CD4-positive, alpha-beta T cell treated with Interleukin-2 at 100 ng/mL for 4 hours (primary cell): ENCODE measurements around the gene LRG1.
"Not testable (repeated sequence)": the region's sequence is repeated elsewhere in the genome, so short reads cannot be mapped to it uniquely, and the experiment has no call there.

Experiments used
- DNase-seq: peaks from one replicate; pipeline ENCODE4 v3.0.0-alpha.2; 2020; ENCODE audit warnings: low spot score

The LRG1 gene

GRCh38 chr19:4550479-4551050 is 10.7 kb upstream of the LRG1 start:
- no peak for DNase-seq

GRCh38 chr19:4550018-4550417 is 10.2 kb upstream of the LRG1 start:
- no peak for DNase-seq

- no peak for DNase-seq
Measured at GRCh38 chr19:4548238-4548584, 8.4 kb upstream of the LRG1 start.

GRCh38 chr19:4547303-4548237 is 7.7 kb upstream of the LRG1 start:
- DNase-seq: no peak

DNA sequence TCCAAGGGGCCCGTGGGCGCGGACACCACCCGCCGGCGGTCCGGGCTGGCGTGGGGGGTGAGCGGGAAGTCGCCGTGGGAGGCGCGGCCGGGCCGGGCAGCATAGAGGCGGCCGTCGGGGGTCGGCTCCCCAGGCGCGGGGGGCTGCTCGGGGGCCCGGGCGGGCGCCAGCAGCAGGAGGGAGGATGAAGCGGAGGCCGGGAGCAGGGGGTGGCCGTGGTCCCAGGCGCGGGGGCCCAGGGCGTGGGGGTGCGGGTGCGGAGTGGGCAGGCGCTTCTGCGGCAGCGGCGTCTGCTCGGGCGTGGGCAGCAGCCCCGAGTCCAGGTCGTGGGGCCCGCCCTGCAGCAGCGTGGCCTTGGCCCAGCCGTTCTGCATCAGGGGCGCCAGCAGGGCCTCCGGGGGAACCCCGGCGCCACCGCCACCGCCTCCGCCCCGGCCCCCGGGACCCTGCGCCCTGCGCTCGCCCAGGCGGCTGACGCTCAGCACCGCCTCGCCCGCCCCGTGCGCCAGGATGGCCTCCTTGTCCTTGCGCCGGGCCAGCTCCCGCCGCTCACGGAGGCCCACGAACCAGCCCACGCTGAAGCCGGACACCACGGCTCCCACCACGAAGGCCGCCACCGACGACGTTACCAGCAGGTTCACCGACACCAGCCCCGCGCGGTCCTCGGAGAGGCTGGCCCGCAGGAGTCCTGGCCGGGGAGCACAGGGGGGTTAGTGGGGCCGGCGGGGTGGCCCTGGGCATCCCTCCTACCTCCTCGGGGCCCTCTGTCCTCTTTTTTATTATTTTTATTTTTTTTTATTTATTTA is 4.2 kb upstream of the LRG1 start:
- no peak for DNase-seq

DNA sequence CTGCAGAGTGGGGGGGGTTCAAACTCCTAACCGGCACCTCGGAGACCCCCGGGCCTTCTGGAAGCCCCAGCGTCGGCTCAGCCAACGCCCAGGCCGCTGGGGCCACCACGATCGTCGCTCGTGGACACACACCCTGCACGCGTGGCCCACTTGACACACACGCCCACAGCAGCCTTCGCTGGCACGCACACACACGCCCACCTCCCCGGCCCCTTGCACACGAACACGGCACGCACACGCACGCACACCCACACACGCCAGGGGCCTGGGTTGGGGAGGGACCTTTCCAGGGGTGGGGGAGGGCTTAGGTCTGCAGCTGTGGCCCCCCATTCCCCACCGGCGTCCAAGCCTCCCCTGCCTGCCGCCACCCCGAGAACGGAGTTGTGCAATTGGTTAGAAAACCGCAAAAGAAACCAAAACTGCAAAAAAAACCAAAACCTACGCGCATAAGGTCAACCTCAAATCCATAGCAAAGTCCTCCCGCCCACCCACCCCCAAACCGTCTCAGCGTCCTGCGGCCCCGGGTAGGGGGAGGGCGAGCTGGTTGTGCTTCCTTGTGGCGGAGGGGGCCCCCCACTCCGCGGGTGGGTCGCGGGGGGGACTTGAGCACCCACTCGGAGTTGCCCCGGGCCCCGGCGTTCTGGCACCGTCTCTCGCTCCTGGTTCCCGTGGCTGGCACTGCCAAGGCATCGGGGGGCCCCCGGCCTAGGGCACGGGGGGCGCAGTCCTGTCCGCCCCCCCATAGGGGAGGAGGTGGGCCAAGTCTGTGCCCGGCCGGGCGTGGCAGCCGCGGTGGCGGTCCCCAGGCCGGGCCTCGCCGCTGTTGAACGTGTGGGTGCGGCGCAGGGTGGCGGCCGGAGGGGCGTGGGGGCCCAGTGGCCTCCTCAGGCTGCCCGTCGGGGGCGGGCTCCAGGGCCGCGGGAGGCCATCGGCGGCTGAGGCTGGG is 3.3 kb upstream of the LRG1 start:
- DNase-seq: no peak

- not testable (repeated sequence) for DNase-seq
Measured at GRCh38 chr19:4541806-4542145, 1.9 kb upstream of the LRG1 start.

DNA sequence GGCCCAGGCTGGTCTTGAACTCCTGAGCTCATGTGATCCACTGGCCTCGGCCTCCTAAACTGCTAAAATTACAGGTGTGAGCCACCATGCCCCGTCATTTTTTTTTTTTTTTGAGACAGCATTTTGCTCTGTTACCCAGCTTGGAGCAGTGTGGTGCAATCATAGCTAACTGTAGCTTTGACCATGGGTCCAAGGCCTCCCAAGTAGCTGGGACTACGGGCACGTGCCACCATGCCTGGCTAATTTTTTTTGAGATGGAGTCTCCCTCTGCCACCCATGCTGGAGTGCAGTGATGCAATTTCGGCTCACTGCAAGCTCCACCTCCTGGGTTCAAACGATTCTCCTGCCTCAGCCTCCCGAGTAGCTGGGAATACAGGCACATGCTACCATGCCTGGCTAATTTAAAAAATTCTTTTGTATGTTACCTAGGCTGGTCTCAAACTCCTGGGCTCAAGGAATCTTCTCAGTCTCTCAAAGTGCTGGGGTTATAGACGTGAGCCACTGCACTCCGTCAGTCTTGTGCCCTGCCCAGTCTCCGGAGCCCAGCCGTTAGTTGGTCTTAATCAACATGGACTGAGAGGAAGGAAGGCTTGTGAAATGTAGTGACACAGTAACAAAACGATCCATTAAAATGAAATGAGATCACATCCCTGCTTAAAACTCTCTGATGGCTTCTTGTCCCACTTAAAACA is 1.4 kb upstream of the LRG1 start:
- DNase-seq: no peak

GRCh38 chr19:4539169-4539692 is 605 bp downstream of the LRG1 start:
- DNase-seq: no peak

GRCh38 chr19:4538601-4538954 is 1.3 kb downstream of the LRG1 start:
- DNase-seq: no peak

GRCh38 chr19:4537953-4538600 is 1.8 kb downstream of the LRG1 start:
- no peak for DNase-seq

- DNase-seq: no peak
Measured at GRCh38 chr19:4536798-4537197, 3.0 kb downstream of the LRG1 start.

GRCh38 chr19:4534836-4535658 is 4.8 kb downstream of the LRG1 start, which contains the start of gene PLIN5:
TSS of gene PLIN5 (minus strand) at chr19:4535224. CDS start at chr19:4534074, 1,150 bp downstream.
- DNase-seq: peak; percentile 17

DNA sequence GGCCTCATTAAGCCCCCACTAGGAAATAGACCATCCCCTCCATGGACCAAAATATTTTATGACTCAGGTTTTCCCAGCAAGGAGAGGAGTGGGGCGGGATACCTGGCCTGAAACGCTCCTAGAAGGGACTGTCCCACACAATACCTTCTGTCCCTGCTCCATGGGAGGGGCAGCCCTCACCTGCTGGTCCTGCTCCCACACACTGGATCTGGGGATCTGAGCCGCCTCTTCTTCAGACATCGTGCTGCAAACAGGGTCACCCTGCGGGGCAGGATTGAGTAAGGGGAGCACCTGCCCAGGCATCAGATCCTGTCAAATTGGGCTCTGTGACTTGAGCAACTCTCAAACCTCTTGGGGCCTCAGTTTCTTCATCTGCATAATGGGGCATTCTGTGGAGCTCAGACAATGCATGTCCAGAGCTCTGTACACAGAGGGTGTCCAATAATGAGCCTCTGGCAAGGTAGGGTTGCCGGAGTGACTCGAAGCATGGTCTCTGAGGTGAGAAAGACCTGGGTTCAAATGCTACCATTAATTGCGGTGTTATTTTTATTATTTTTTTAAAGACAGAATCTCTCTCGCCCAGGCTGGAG is 5.9 kb downstream of the LRG1 start:
- DNase-seq: no peak

DNA sequence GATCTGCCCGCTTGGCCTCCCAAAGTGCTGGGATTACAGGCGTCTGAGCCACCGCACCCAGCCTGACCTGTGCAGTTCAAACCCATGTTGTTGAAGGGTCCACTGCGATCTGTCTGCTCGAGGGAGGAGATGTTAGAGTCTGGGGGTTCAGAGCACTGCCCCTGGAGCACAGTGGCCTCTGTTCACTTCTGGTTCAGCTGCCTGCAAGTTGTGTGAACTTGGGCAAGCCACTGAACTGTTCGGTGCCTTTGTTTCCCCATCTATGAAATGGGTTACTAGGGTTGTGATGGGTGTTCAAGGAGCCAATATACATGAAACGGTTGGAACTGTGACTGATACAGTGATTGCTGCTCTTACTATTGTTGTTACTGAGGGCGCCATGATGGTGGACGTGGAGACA is 6.5 kb downstream of the LRG1 start:
- DNase-seq: no peak

DNA sequence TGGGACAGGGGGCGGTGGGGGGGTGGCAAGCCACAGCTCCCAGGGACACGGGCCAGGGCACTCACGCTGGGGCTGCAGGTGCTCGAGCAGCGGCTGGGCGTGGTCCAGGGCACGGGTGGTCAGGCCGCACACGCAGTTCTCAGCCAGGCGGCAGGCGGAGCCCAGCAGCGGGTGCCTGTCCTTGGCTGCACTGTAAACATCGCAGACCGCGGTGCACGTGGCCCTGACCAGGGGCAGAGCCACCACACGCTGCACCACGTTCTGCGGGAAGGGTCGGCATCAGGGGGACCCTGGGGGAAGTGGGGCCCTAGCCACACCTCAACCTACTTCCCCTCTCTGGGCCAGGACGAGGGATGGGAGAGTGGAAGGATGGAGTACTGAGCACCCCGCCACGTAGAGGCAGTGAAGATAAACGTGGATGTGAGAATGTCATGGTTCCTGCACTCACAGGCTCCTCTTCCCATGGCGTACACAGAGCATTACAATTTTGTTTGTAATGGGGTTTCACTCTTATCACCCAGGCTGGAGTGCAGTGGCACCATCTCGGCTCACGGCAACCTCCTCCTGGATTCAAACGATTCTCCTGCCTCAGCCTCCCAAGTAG is 8.2 kb downstream of the LRG1 start:
- no peak for DNase-seq

DNA sequence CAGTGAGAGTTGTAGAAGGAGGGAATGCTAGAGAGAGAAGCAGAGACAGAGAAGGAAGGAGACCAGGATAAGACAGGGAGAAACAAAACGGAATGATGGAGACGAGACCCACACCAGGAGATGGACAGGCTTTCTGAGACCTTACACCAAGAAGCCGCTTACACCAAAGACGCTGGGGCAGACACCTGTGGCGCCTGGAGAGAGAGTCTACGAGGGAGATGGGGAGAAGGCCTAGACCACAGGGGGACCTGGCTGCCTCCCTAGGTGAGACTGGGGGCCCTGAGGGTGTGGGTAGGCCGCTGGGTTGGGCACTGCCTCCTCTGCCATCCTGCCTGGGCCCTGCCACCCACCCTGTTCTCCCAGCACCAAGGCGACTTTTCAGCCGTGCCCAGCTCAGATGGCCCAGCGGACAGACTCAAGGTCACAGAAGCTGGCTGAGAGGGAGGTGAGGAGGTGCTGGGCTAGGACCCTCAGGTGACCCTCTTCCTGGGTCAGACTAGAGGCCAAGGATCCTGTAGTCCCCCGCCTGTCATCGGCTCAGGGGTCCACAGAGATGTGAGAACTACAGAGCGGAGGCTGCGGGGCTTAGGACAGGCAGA is 9.8 kb downstream of the LRG1 start:
- DNase-seq: no peak

- DNase-seq: no peak
Measured at GRCh38 chr19:4528843-4529242, 11.0 kb downstream of the LRG1 start.
